SJCRH30 (cell line): Measurements from ENCODE around the gene TMEM40. TPM values are rescaled to one million over a fixed set of nuclear protein-coding genes. Genes with fewer than 3 reads are reported as not detected.

Source experiments
- DNase-seq, 2 experiments: peaks; one replicate each; pipeline ENCODE4 v3.0.0-alpha.2; 2015 to 2020
- H3K27ac ChIP-seq: fragments of 250-450 bp; sonication (Bioruptor Pico); 2 replicates; pipeline ENCODE4 v1.5.1; 2020; ENCODE audit warnings: mild to moderate bottlenecking, moderate library complexity
- H3K27me3 ChIP-seq: fragments of 250-450 bp; sonication (Bioruptor Pico); 2 replicates; pipeline ENCODE4 v1.5.1; 2020; ENCODE audit warnings: mild to moderate bottlenecking, moderate library complexity
- H3K36me3 ChIP-seq: fragments of 250-450 bp; sonication (Bioruptor Pico); 2 replicates; pipeline ENCODE4 v1.5.1; 2020; ENCODE audit warnings: mild to moderate bottlenecking, moderate library complexity
- H3K4me1 ChIP-seq: fragments of 250-450 bp; sonication (Bioruptor Pico); 2 replicates; pipeline ENCODE4 v1.5.1; 2020; ENCODE audit warnings: mild to moderate bottlenecking, moderate library complexity
- H3K4me3 ChIP-seq: fragments of 250-450 bp; sonication (Bioruptor Pico); 2 replicates; pipeline ENCODE4 v1.5.1; 2020; ENCODE audit warnings: mild to moderate bottlenecking, moderate library complexity
- H3K9me3 ChIP-seq: fragments of 250-450 bp; sonication (Bioruptor Pico); replicated peaks from 2 replicates; pipeline ENCODE4 v1.5.1; 2020; ENCODE audit warnings: mild to moderate bottlenecking, moderate library complexity
- total RNA-seq: library from RNA; depleted of rRNA; stranded (reverse); fragments of >200 nt; shearing (Covaris generic); gene quantifications from 2 replicates; pipeline ENCODE4 v1.2.3, GENCODE V29; 2014

The TMEM40 gene
- total RNA-seq, 1 experiment from 2014 or later, result 0.10 TPM

DNA sequence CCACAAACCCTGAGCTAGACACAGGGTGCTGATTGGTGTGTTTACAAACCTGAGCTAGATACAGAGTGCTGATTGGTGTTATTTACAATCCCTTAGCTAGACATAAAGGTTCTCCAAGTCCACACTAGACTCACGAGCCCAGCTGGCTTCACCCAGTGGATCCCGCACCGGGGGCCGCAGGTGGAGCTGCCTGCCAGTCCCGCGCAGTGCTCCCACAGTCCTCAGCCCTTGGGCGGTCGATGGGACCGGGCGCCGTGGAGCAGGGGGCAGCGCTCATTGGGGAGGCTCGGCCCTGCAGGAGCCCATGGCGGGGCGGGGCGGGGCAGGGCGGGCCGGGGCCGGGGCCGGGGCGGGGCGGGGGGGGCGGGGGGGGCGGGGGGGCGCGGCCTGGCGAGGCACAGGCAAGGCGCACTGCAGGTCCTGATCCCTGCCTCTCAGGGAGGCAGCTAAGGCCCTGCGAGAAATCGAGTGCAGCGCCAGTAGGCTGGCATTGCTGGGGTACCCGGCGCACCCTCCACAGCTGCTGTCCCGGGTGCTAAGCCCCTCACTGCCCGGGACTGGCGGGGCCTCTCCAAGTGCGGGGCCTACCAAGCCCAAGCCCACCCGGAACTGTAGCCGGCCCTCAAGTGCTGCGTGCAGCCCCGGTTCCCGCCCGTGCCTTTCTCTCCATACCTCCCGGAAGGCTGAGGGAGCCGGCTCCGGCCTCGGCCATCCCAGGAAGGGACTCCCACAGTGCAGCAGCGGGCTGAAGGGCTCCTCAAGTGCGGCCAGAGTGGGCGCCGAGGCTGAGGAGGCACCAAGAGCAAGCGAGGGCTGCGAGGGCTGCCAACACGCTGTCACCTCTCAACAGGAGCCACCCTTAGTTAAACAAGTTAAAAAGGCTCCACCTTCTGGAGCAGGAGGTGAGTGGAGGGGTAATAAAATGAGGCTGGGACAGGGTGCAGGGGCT, 9.8 kb upstream of the TMEM40 start:
- DNase-seq, result no peak
- Histone ChIP-seq H3K9me3 (no peaks in the 10 kb centered on the region), H3K4me3 (no peak overlapping the region)

DNA sequence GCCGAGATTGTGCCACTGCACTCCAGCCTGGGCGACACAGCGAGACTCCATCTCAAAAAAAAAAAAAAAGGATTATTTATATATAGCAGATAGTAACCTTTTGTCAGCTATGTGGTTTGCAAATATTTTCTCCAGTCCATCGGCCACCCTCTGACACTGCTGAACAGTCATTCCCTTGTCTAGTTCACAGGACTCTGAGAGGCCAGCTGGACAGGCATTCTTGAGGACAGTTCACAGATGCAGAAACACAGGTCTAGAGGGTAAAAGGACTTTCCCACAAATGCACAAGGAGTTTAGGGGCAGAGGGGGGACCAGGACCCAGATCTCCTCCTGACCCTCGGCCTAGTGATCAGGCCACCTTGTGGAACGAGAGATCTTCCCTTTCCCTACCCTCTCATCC, 7.5 kb upstream of the TMEM40 start:
- Histone ChIP-seq H3K36me3 (no peaks in the 10 kb centered on the region), H3K4me1 (peaks cover 13% of the 10 kb centered on the region), H3K9me3 (no peaks in the 10 kb centered on the region), H3K27ac (peak overlapping the region; percentile 18; the same call in 1 of the 2 replicates), H3K4me3 (no peak overlapping the region), H3K27me3 (no peaks in the 10 kb centered on the region)
- peak; percentile 39 to 56 for DNase-seq

More for the DNA sequence above, 9.8 kb upstream of the TMEM40 start:
- Histone ChIP-seq H3K36me3 (no peaks in the 10 kb centered on the region), H3K27ac (no peak overlapping the region), H3K4me1 (peaks cover 6% of the 10 kb centered on the region; the same call in 1 of the 2 replicates), H3K27me3 (no peaks in the 10 kb centered on the region)

DNA sequence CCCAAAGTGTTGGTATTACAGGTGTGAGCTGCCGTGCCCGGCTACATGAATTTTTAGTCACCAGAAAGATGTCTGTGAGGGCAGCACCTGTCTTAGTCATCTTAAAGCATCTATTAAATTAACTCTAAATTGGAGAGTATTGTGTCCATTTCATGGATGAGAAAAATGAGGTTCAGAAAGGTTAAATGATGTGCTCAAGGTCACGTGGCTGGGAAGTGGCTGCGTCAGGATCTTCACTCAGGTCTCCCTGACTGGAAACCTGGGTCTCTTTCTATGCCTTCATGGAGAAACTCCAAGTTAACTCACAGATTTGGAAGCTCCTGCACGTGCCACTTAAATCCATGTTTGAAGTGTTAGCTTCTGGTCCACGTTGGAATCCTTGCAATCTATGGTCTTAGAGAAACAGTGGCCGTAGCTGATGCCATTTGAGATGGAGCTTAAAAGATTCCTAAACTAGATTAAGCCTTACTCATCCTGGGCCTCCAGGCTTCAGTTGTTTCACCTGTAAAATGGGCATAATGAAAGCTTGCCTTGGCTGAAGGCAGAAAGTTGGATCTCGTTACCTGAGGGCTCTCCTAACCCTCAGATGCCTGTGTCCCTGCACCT, 5.2 kb upstream of the TMEM40 start:
- Histone ChIP-seq H3K9me3 (no peaks in the 10 kb centered on the region), H3K27me3 (no peaks in the 10 kb centered on the region), H3K4me3 (no peak overlapping the region), H3K36me3 (no peaks in the 10 kb centered on the region), H3K27ac (peak overlapping the region; percentile 55; the same call in 1 of the 2 replicates), H3K4me1 (peaks cover 22% of the 10 kb centered on the region)
- DNase-seq, result no peak

DNA sequence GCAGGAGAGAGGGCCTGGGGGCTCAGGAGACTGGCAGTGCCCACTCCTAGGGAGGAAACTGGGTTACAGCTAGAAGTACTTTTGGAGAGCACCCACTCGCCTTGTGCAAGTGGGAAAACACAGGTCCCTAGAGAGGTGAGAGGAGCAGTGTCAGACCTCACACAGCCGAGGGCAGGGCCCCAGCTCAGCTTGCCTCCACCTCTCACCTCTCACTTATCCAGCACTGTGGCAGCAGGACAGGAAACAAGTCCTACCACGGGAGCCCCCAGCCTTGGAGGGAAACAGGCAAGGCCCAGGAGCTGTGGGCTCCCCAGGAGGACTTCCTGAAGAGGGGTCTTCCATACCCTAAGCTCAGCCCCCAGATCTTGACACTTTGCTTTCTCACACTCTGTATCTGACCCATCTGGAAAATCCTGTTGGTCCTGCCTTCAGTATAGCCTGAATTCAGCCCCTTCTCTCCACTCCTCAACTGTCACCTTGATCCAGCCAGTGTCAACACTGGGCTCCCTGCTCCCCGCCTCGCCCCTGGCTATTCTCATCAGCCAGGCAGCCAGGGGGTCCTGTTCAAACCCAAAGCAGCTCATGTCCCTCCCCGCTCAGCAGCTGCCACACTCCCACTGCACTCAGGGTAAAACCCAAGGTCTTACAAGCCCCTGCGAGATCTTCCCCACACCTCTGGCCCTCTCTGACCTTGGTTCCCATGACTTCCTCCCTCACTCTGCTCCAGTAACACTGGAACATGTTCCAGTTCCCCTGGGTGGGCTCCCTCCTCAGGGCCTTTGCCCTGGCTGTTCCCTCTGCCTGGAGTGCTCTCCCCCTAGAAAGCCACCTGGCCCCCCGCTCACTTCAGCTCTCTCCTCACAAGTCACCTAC, 870 bp upstream of the TMEM40 start:
- Histone ChIP-seq H3K4me1 (peaks cover 29% of the 10 kb centered on the region), H3K27ac (no peak overlapping the region), H3K4me3 (no peak overlapping the region), H3K27me3 (no peaks in the 10 kb centered on the region), H3K36me3 (no peaks in the 10 kb centered on the region), H3K9me3 (no peaks in the 10 kb centered on the region)
- no peak for DNase-seq

DNA sequence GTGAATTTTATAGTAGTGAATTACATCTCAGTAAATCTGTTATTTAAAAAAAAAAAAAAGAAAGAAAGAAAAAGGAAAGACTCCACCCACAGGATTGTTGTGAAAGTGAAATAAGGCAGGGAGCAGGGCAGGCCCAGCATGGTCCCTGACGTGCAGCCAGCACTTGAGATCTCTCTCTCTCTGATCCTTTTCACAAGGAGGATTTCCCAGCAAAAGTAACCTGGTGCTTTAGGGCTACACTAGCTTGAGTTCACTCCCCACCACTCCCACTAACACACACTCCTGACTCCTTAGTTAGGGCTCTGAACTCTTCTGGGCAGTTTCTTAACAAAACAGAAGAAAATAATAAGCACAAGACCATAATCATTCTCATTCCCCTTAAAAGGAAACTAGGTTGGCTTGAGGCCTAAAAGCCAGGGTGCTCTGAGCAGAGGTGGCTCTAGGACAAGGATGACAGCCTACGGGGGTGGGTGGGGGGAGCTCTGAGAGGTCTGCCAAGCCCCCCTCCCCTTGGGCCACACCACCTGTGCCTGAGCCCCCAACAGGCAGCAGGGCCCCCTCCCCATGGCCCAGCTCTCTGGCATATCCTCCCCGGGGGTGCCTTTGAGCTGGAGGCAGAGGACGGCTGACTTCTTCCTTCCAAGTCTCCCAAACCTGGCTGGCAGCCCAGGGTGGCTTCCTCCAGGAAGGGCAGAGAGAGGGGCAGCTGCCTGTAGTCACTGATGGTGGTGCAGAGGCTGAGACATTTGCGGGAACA, 856 bp downstream of the TMEM40 start:
- Histone ChIP-seq H3K27me3 (no peaks in the 10 kb centered on the region), H3K9me3 (no peaks in the 10 kb centered on the region), H3K36me3 (no peaks in the 10 kb centered on the region), H3K27ac (no peak overlapping the region), H3K4me1 (peaks cover 24% of the 10 kb centered on the region), H3K4me3 (no peak overlapping the region)
- DNase-seq, result peak; percentile 23 to 31

DNA sequence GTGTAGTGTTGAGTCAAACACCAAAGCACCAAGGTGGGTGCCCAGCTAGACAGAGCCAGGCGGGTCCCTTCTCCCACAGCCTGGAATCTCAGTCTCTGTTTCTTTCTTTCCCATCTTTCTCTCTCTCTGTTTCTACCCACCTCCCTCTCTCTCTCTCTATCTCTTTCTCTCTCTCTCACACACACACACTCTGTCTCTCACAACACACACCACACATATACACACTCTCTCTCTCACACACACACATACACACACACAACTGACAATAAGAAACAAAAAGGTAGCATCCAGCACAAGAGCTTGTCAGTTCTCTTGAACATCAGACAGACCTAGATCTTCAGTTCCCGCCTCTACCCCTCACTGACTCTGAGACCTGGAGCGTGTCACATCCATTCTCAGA, 2.4 kb downstream of the TMEM40 start:
- H3K27ac ChIP-seq, result no peak overlapping the region
- H3K36me3 ChIP-seq, result no peaks in the 10 kb centered on the region
- no peak overlapping the region for H3K4me3 ChIP-seq
- H3K4me1 ChIP-seq, result peaks cover 21% of the 10 kb centered on the region
- no peak for DNase-seq
- H3K9me3 ChIP-seq, result no peaks in the 10 kb centered on the region
- H3K27me3 ChIP-seq, result no peaks in the 10 kb centered on the region

DNA sequence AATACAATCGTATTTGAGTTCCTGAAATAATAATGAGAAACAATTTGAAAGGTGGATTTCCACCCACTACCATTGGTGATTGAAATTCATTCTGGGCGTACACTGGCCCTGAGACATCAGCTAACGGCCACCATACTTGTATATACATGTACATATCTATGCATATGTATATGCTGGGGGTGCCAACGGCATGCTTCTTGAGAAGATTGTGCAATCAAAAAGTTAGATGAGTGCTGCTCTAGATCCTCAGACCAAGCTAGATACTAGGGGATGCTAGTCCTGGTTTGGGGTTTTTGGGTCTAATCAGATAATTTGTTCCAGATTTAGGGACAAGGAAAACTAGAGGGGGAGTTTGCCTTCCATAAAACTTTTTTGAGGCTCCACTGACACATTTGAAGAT, 2.9 kb downstream of the TMEM40 start:
- H3K4me1 ChIP-seq, result peaks cover 21% of the 10 kb centered on the region

DNA sequence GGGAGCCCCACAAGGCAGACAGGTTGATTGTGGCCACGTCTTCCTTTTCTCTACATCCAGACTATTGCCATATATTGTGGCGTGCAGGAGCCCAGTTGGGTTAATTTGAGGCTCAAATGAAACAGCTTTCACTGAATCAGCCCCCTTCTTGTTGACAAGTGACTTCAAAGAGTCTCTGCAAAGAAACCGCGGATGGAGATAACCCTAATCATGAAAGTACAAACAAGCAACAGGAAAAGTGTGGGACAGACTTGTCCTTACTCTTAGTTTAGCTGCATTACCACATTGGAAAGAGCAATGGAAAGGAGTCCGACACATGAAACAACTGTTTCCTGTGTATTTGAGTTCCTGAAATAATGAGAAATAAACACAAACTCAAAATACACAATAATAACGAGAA, 3.3 kb downstream of the TMEM40 start:
- Histone ChIP-seq H3K27me3 (no peaks in the 10 kb centered on the region), H3K9me3 (no peaks in the 10 kb centered on the region), H3K4me3 (no peak overlapping the region), H3K36me3 (no peaks in the 10 kb centered on the region), H3K4me1 (peaks cover 22% of the 10 kb centered on the region), H3K27ac (no peak overlapping the region)
- DNase-seq, result no peak

More for the DNA sequence above, 2.9 kb downstream of the TMEM40 start:
- Histone ChIP-seq H3K27me3 (no peaks in the 10 kb centered on the region), H3K27ac (no peak overlapping the region), H3K9me3 (no peaks in the 10 kb centered on the region), H3K4me3 (no peak overlapping the region), H3K36me3 (no peaks in the 10 kb centered on the region)
- no peak for DNase-seq

DNA sequence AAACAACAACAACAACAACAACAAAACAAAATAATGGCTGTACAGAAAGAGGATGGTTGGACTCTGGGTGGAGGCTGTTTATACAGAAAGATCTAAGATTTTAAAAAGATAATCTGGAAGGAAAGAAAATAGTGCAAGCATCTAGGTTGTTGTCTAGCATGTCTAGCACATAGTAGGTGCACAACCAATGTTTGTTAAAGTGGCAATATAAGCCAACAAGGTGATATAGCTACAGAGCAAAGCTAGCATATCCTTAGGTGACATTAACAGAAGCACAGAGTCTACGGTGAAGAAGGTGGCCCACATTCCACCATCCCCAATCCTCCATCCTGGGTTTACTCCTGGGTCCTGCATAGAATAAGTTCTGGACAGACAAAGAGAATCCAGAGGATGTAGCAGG, 4.7 kb downstream of the TMEM40 start:
- H3K9me3 ChIP-seq, result no peaks in the 10 kb centered on the region
- DNase-seq, result no peak
- H3K4me3 ChIP-seq, result no peak overlapping the region
- H3K36me3 ChIP-seq, result no peaks in the 10 kb centered on the region
- H3K4me1 ChIP-seq, result peaks cover 23% of the 10 kb centered on the region
- H3K27me3 ChIP-seq, result no peaks in the 10 kb centered on the region
- H3K27ac ChIP-seq, result no peak overlapping the region

DNA sequence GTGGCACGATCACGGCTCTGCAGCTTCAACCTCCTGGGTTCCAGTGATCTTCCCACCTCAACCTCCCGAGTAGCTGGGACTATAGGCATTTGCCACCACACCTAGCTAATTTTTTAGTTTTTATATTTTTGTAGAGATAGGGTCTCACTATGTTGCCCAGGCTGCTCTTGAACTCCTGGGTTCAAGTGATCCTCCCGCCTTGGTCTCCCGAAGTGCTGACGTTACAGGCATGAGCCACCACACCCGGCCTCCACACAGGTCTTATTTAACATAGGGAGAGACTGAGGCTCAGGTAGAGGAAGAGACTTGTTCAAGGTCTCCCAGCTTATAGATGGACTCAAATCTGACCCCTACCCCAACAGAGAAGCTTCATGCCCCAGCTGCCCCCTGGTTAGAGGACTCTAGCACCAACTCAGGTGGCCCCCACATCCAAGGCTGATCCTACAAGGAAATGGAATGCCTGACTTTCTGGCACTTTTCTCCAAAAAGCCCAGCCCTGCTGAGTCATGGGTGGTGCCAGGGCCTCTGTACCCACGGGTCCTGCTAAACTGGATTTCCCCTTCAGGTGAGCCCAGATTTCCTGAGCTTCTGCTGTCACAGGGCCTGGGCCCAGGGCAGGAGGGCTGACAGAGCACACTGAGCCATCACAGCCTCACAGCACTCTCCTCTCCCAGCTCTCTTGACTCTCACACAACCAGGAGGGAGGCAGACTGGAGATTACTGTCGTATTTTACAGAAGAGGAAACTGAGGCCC, 5.6 kb downstream of the TMEM40 start:
- Histone ChIP-seq H3K9me3 (no peaks in the 10 kb centered on the region), H3K4me3 (no peak overlapping the region), H3K27ac (no peak overlapping the region), H3K36me3 (no peaks in the 10 kb centered on the region), H3K27me3 (no peaks in the 10 kb centered on the region), H3K4me1 (peaks cover 15% of the 10 kb centered on the region)
- DNase-seq, result no peak

DNA sequence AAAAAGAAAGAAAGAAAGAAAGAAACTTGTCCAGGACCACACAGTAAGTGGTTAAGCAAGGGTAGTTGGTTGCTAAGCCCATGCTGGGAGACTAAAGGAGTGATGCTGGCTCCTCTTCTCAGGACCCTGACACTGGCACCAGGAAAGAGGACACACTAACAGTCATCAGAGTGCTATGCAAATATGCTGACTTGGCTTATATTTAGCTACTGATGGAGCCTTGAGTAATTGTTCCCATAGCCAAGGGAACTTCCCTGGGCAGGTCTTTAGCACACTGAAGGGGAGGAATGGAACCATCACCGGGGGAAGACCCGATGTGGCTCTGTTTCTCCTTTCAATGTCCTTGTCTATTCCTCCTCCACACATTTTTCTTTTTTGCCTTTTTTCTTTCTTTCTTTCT, 6.2 kb downstream of the TMEM40 start:
- no peak overlapping the region for H3K4me3 ChIP-seq
- no peaks in the 10 kb centered on the region for H3K9me3 ChIP-seq
- no peaks in the 10 kb centered on the region for H3K36me3 ChIP-seq
- H3K4me1 ChIP-seq, result peaks cover 10% of the 10 kb centered on the region
- H3K27me3 ChIP-seq, result no peaks in the 10 kb centered on the region
- no peak for DNase-seq
- no peak overlapping the region for H3K27ac ChIP-seq

DNA sequence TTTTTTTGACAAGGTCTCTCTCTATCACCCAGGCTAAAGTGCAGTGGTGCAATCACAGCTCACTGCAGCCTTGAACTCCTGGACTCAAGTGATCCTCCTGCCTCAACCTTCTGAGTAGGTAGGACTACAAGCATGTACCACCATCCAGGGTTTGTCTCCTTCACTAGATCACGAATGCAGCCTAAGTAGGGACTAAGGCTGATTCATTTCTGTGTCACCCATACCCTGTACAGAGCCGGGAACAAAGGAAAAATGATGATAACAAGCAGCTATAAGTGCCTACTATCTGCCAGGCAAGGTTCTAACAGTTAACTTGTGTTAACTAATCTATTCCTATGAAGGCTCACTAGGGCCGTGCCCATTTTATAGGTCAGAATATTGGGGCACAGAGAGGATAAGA, 7.0 kb downstream of the TMEM40 start:
- peaks cover 10% of the 10 kb centered on the region for H3K4me1 ChIP-seq
- H3K27ac ChIP-seq, result no peak overlapping the region
- H3K27me3 ChIP-seq, result no peaks in the 10 kb centered on the region
- H3K9me3 ChIP-seq, result no peaks in the 10 kb centered on the region
- DNase-seq, result no peak
- H3K4me3 ChIP-seq, result no peak overlapping the region
- H3K36me3 ChIP-seq, result no peaks in the 10 kb centered on the region

DNA sequence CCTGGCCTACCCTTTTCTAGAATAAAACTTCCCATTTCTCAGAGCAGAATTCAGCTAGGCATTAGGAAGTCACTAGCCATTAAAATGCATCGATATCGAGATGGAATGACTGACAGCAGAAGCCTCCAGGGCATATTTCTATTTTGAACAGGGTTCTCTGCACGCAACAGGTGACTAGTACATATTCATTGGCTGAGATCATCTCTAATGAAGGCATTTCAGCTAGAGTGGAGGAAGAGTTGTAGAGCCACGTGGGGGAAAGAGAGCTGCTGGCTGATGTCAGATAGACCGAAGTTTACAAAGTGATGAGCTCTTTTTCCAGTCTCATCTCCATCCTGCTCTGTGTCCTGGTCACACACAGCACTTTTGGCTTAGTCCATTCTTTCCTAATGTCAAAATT, 7.5 kb downstream of the TMEM40 start:
- no peaks in the 10 kb centered on the region for H3K27me3 ChIP-seq
- no peaks in the 10 kb centered on the region for H3K36me3 ChIP-seq
- peaks cover 10% of the 10 kb centered on the region for H3K4me1 ChIP-seq
- H3K27ac ChIP-seq, result no peak overlapping the region
- no peaks in the 10 kb centered on the region for H3K9me3 ChIP-seq
- no peak for DNase-seq
- no peak overlapping the region for H3K4me3 ChIP-seq
